Neural cell (in vitro differentiated cells): ENCODE measurements around the gene MICA. TPM values are rescaled to one million over a fixed set of nuclear protein-coding genes. Genes with fewer than 3 reads are reported as not detected.

Experiments used
- H2AFZ ChIP-seq: fragments of 200-600, 300-800 bp; sonication (generic), shearing (Covaris generic); 2 replicates; pipeline ENCODE4 v1.6.0; 2014; ENCODE audit warnings: low read depth, mild to moderate bottlenecking, antibody characterized with exemption, low read length, moderate library complexity
- H3F3A ChIP-seq: fragments of 200-600 bp; shearing (Covaris generic); 2 replicates; pipeline ENCODE4 v1.6.1; 2016; ENCODE audit warnings: mild to moderate bottlenecking, moderate library complexity, mixed read lengths, antibody characterized with exemption, low read length; ENCODE audit not compliant: insufficient read depth, poor library complexity, severe bottlenecking
- H3K27ac ChIP-seq: fragments of 200-600, 300-800 bp; sonication (generic), shearing (Covaris generic); 2 replicates; pipeline ENCODE4 v1.5.1; 2014; ENCODE audit warnings: mild to moderate bottlenecking, low read length, moderate library complexity
- H3K27me3 ChIP-seq: fragments of 300-800, 200-600 bp; sonication (generic), shearing (Covaris generic); 2 replicates; pipeline ENCODE4 v1.6.0; 2014; ENCODE audit warnings: mild to moderate bottlenecking, low read depth, low read length, moderate library complexity; ENCODE audit not compliant: insufficient read depth
- H3K36me3 ChIP-seq: fragments of 300-800, 200-600 bp; sonication (generic), shearing (Covaris generic); 2 replicates; pipeline ENCODE4 v1.5.1; 2014; ENCODE audit warnings: mild to moderate bottlenecking, antibody characterized with exemption, low read length, moderate library complexity; ENCODE audit not compliant: insufficient read depth
- H3K4me2 ChIP-seq: fragments of 300-800, 200-600 bp; sonication (generic), shearing (Covaris generic); 2 replicates; pipeline ENCODE4 v1.6.0; 2014; ENCODE audit warnings: mild to moderate bottlenecking, low read length
- H3K4me3 ChIP-seq: fragments of 300-800, 200-600 bp; sonication (generic), shearing (Covaris generic); 2 replicates; pipeline ENCODE4 v1.5.1; 2014; ENCODE audit warnings: mild to moderate bottlenecking, low read length, moderate library complexity
- H3K79me2 ChIP-seq: fragments of 200-600 bp; shearing (Covaris generic); replicated peaks from 2 replicates; pipeline ENCODE4 v1.6.0; 2014; ENCODE audit warnings: mild to moderate bottlenecking, low read length, moderate library complexity; ENCODE audit not compliant: insufficient read depth
- H3K9ac ChIP-seq: fragments of 300-800, 200-600 bp; sonication (generic), shearing (Covaris generic); 2 replicates; pipeline ENCODE4 v1.6.1; 2016; ENCODE audit warnings: mild to moderate bottlenecking, low read length, mixed read lengths
- H3K9me2 ChIP-seq: fragments of 200-600 bp; shearing (Covaris generic); 2 replicates; pipeline ENCODE4 v1.6.1; 2016; ENCODE audit warnings: mild to moderate bottlenecking, low read length, mixed read lengths; ENCODE audit not compliant: insufficient read depth
- H3K9me3 ChIP-seq: fragments of 200-600, 300-800 bp; sonication (generic), shearing (Covaris generic); 2 replicates; pipeline ENCODE4 v1.6.1; 2016; ENCODE audit warnings: mild to moderate bottlenecking, mixed run types, low read length, moderate library complexity, mixed read lengths
- H4K20me1 ChIP-seq: fragments of 200-600 bp; shearing (Covaris generic); 2 replicates; pipeline ENCODE4 v1.6.1; 2016; ENCODE audit warnings: mild to moderate bottlenecking, mixed run types; ENCODE audit not compliant: insufficient read depth
- EP300 ChIP-seq: fragments of 450-650 bp; conservative IDR thresholded peaks from 2 replicates; pipeline ENCODE4 v1.6.1; 2014; ENCODE audit warnings: antibody characterized with exemption, mild to moderate bottlenecking, moderate library complexity; ENCODE audit not compliant: poor library complexity, severe bottlenecking
- EZH2 ChIP-seq: fragments of 200-600, 300-800 bp; shearing (Covaris generic), sonication (generic); IDR thresholded peaks from 2 replicates; pipeline ENCODE4 v1.6.1; 2014; ENCODE audit warnings: antibody characterized with exemption, low read length, borderline replicate concordance, mild to moderate bottlenecking; ENCODE audit not compliant: insufficient read depth, poor library complexity, severe bottlenecking
- MXI1 ChIP-seq: fragments of 450-650 bp; conservative IDR thresholded peaks from 2 replicates; pipeline ENCODE4 v1.6.1; 2014; ENCODE audit warnings: antibody characterized with exemption, mild to moderate bottlenecking; ENCODE audit not compliant: poor library complexity, severe bottlenecking
- POLR2AphosphoS5 ChIP-seq: IDR thresholded peaks from 2 replicates; pipeline ENCODE4 v1.6.1; 2012
- RAD21 ChIP-seq: fragments of 450-650 bp; conservative IDR thresholded peaks from 2 replicates; pipeline ENCODE4 v1.6.1; 2014; ENCODE audit warnings: antibody characterized with exemption, mild to moderate bottlenecking, moderate library complexity
- SMC3 ChIP-seq: fragments of 450-650 bp; conservative IDR thresholded peaks from 2 replicates; pipeline ENCODE4 v1.6.1; 2014; ENCODE audit warnings: antibody characterized with exemption, mild to moderate bottlenecking, moderate library complexity; ENCODE audit not compliant: poor library complexity
- TAF1 ChIP-seq: IDR thresholded peaks from 2 replicates; pipeline ENCODE4 v1.6.1; 2012; ENCODE audit warnings: low read depth
- polyA plus RNA-seq: library from polyadenylated mRNA; depleted of rRNA; stranded (reverse); fragments of >200 nt; gene quantifications from 2 replicates; pipeline ENCODE4 v1.2.3, GENCODE V29; 2014
- TF ChIP-seq, protein P1 (sequence below): IDR thresholded peaks from 2 replicates; pipeline ENCODE4 v1.6.1; 2012; ENCODE audit warnings: borderline replicate concordance
- TF ChIP-seq, protein P2 (sequence below): fragments of 450-650 bp; IDR thresholded peaks from 2 replicates; pipeline ENCODE4 v1.5.1; 2014; ENCODE audit warnings: antibody characterized with exemption, mild to moderate bottlenecking, moderate library complexity; ENCODE audit not compliant: poor library complexity, severe bottlenecking

MICA gene
- polyA plus RNA-seq, 1 donor from 2014 or later, result 0.87 TPM

DNA sequence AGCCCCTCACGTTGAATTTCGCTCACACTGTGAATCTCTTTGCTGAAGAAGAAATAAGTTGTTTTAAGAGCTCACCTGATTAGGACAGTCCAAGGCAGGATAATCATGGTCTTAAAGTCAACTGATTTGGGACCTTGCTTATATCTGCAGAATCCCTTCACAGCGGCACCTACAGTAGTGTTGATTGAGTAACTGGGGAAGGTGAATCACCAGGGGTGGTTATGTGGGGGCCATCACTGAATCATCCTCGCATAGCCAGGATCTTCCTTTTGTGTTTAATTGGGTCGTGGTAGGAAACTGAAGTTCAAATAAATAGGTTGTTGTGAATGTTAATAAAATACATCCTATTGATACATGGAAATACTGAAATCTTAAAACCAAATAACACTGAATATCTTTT, 20.2 kb upstream of the MICA start:
- Histone ChIP-seq H3K9ac (no peak overlapping the region), H3K27me3 (no peaks in the 10 kb centered on the region), H3K4me3 (no peak overlapping the region), H3K79me2 (no peaks in the 10 kb centered on the region), H3F3A (no peaks in the 10 kb centered on the region), H3K27ac (no peak overlapping the region), H3K4me2 (no peak overlapping the region), H2AFZ (no peak overlapping the region), H3K9me3 (no peaks in the 10 kb centered on the region), H3K36me3 (no peaks in the 10 kb centered on the region), H4K20me1 (no peaks in the 10 kb centered on the region), H3K9me2 (no peaks in the 10 kb centered on the region)
- no peak for TF ChIP-seq TAF1

DNA sequence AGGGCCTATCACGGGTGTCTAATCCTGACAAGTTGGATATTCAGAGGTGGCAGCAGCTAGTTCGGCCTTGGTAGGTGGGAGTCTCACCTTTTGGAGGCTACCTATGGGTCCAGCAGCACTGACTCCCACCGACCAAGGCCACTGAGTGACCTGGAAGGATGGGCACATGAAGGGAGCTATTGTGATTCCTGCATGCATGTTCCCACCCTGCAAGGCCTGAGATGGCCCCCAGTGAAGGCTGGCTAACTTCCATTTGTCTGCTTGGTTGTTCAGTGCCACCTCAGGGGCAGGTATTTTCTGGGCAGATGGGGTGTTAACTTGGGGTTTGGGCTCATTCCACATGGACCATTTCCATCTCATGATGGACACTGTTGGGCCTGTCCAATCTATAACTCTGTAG, 18.4 kb upstream of the MICA start:
- no peak overlapping the region for H3K9ac ChIP-seq
- H3K27ac ChIP-seq, result no peak overlapping the region
- TF ChIP-seq MXI1 (no peak), TAF1 (no peak), RAD21 (no peak), EZH2 (no peak), POLR2AphosphoS5 (no peak), SMC3 (no peak), EP300 (no peak)
- TF ChIP-seq, protein P1, sequence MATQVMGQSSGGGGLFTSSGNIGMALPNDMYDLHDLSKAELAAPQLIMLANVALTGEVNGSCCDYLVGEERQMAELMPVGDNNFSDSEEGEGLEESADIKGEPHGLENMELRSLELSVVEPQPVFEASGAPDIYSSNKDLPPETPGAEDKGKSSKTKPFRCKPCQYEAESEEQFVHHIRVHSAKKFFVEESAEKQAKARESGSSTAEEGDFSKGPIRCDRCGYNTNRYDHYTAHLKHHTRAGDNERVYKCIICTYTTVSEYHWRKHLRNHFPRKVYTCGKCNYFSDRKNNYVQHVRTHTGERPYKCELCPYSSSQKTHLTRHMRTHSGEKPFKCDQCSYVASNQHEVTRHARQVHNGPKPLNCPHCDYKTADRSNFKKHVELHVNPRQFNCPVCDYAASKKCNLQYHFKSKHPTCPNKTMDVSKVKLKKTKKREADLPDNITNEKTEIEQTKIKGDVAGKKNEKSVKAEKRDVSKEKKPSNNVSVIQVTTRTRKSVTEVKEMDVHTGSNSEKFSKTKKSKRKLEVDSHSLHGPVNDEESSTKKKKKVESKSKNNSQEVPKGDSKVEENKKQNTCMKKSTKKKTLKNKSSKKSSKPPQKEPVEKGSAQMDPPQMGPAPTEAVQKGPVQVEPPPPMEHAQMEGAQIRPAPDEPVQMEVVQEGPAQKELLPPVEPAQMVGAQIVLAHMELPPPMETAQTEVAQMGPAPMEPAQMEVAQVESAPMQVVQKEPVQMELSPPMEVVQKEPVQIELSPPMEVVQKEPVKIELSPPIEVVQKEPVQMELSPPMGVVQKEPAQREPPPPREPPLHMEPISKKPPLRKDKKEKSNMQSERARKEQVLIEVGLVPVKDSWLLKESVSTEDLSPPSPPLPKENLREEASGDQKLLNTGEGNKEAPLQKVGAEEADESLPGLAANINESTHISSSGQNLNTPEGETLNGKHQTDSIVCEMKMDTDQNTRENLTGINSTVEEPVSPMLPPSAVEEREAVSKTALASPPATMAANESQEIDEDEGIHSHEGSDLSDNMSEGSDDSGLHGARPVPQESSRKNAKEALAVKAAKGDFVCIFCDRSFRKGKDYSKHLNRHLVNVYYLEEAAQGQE, result no peak
- TF ChIP-seq, protein P2, sequence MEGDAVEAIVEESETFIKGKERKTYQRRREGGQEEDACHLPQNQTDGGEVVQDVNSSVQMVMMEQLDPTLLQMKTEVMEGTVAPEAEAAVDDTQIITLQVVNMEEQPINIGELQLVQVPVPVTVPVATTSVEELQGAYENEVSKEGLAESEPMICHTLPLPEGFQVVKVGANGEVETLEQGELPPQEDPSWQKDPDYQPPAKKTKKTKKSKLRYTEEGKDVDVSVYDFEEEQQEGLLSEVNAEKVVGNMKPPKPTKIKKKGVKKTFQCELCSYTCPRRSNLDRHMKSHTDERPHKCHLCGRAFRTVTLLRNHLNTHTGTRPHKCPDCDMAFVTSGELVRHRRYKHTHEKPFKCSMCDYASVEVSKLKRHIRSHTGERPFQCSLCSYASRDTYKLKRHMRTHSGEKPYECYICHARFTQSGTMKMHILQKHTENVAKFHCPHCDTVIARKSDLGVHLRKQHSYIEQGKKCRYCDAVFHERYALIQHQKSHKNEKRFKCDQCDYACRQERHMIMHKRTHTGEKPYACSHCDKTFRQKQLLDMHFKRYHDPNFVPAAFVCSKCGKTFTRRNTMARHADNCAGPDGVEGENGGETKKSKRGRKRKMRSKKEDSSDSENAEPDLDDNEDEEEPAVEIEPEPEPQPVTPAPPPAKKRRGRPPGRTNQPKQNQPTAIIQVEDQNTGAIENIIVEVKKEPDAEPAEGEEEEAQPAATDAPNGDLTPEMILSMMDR, result no peak
- H3K36me3 ChIP-seq, result no peaks in the 10 kb centered on the region
- no peaks in the 10 kb centered on the region for H3K9me2 ChIP-seq
- no peaks in the 10 kb centered on the region for H3K79me2 ChIP-seq
- H4K20me1 ChIP-seq, result no peaks in the 10 kb centered on the region
- no peaks in the 10 kb centered on the region for H3F3A ChIP-seq
- H3K4me2 ChIP-seq, result no peak overlapping the region
- H2AFZ ChIP-seq, result no peak overlapping the region
- no peaks in the 10 kb centered on the region for H3K27me3 ChIP-seq
- H3K4me3 ChIP-seq, result no peak overlapping the region
- H3K9me3 ChIP-seq, result no peaks in the 10 kb centered on the region

DNA sequence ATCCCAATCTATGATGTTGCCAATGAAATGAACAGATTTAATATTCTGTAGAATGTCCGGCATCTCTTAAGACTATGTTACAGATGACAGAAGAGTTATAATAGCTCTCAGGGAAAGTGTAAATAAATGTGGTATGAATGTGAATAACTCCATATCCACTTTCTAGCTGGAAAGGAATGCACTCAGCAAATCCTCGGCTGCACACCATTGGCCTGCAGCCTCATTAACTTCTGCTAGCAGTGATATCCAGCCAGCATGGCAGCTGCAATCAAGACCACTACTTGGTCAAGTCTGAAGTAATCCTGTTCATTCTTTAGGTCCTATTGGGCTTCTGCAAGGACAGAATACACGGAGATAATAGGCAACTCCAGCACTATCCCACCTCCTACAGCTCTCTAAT, 17.3 kb upstream of the MICA start:
- H3K4me2 ChIP-seq, result no peak overlapping the region
- no peaks in the 10 kb centered on the region for H4K20me1 ChIP-seq
- no peak overlapping the region for H3K9ac ChIP-seq
- no peak for TF ChIP-seq TAF1
- no peak for TF ChIP-seq POLR2AphosphoS5
- no peak for TF ChIP-seq EP300
- no peaks in the 10 kb centered on the region for H3K27me3 ChIP-seq
- H2AFZ ChIP-seq, result no peak overlapping the region
- H3K9me3 ChIP-seq, result no peaks in the 10 kb centered on the region
- H3K27ac ChIP-seq, result no peak overlapping the region
- no peaks in the 10 kb centered on the region for H3K36me3 ChIP-seq
- H3K9me2 ChIP-seq, result no peaks in the 10 kb centered on the region
- H3K4me3 ChIP-seq, result no peak overlapping the region
- H3F3A ChIP-seq, result no peaks in the 10 kb centered on the region
- no peaks in the 10 kb centered on the region for H3K79me2 ChIP-seq
